ENCODE results near the gene DNASE1L2.

DNASE1L2 gene

GRCh38 chr16:2213817-2214718, 22.2 kb upstream of the DNASE1L2 start:
- no peaks in the 10 kb centered on the region for H3K27me3 ChIP-seq (replicated peaks; ENCODE audit: control insufficient read depth, insufficient read depth, low read length)
- H3K4me3 ChIP-seq (replicated peaks; ENCODE audit: low read depth, low read length) = peak overlapping the region; percentile 76
- DNase-seq (ENCODE audit: extremely low read depth, insufficient read length) = peak; percentile 51
- peaks cover 3% of the 10 kb centered on the region for H3K36me3 ChIP-seq (ENCODE audit: control insufficient read depth, insufficient read depth, low read length)
- TF ChIP-seq CTCF (IDR thresholded peaks at IDR 0.05; ENCODE audit: insufficient read depth, low read length, poor library complexity, severe bottlenecking) = no peak

DNA sequence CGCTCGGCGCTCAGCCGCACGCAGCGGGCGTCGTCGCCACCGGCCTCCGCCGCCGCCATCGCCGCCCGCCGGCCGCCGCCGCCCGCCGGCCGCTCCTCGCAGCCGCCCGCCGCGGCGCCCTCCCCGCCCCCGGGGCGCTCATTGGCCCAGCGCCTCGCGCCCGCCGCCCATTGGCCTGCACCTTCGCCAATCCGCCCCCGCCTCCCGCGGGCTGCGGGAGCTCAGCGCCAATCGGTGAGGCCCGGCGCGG, 21.6 kb upstream of the DNASE1L2 start, which contains the start of gene PGP:
TSS of gene PGP (minus strand) at position 122 of the 250 bp plus-strand sequence. CDS start at position 59, 63 bp downstream.
- no peak for DNase-seq (ENCODE audit: extremely low read depth, insufficient read length)
- peak within 1 kb of the TSS; percentile 90 for H3K4me3 ChIP-seq (replicated peaks; ENCODE audit: low read depth, low read length)
- peaks cover 1% of the 10 kb centered on the region for H3K36me3 ChIP-seq (ENCODE audit: control insufficient read depth, insufficient read depth, low read length)
- TF ChIP-seq CTCF (IDR thresholded peaks at IDR 0.05; ENCODE audit: insufficient read depth, low read length, poor library complexity, severe bottlenecking) = no peak
- no peaks in the 10 kb centered on the region for H3K27me3 ChIP-seq (replicated peaks; ENCODE audit: control insufficient read depth, insufficient read depth, low read length)

GRCh38 chr16:2216330-2216729, 19.9 kb upstream of the DNASE1L2 start:
- Histone ChIP-seq H3K27me3 (replicated peaks; ENCODE audit: control insufficient read depth, insufficient read depth, low read length) (no peaks in the 10 kb centered on the region), H3K4me3 (replicated peaks; ENCODE audit: low read depth, low read length) (no peak overlapping the region), H3K36me3 (ENCODE audit: control insufficient read depth, insufficient read depth, low read length) (no peaks in the 10 kb centered on the region)
- TF ChIP-seq CTCF (IDR thresholded peaks at IDR 0.05; ENCODE audit: insufficient read depth, low read length, poor library complexity, severe bottlenecking) = no peak
- DNase-seq (ENCODE audit: extremely low read depth, insufficient read length) = no peak

GRCh38 chr16:2223221-2223941, 12.9 kb upstream of the DNASE1L2 start, which contains the start of gene E4F1:
Gene E4F1, plus strand, starts transcription at chr16:2223591. Its CDS starts 23 bp downstream, at chr16:2223614.
- DNase-seq (ENCODE audit: extremely low read depth, insufficient read length) = peak; percentile 100
- Histone ChIP-seq H3K27me3 (replicated peaks; ENCODE audit: control insufficient read depth, insufficient read depth, low read length) (no peaks in the 10 kb centered on the region), H3K4me3 (replicated peaks; ENCODE audit: low read depth, low read length) (peak within 1 kb of the TSS; percentile 78), H3K36me3 (ENCODE audit: control insufficient read depth, insufficient read depth, low read length) (peaks cover 5% of the 10 kb centered on the region)
- TF ChIP-seq CTCF (IDR thresholded peaks at IDR 0.05; ENCODE audit: insufficient read depth, low read length, poor library complexity, severe bottlenecking) = no peak

- no peaks in the 10 kb centered on the region for H3K27me3 ChIP-seq (replicated peaks; ENCODE audit: control insufficient read depth, insufficient read depth, low read length)
- TF ChIP-seq CTCF (IDR thresholded peaks at IDR 0.05; ENCODE audit: insufficient read depth, low read length, poor library complexity, severe bottlenecking) = no peak
- H3K4me3 ChIP-seq (replicated peaks; ENCODE audit: low read depth, low read length) = peak overlapping the region; percentile 78
- peaks cover 8% of the 10 kb centered on the region for H3K36me3 ChIP-seq (ENCODE audit: control insufficient read depth, insufficient read depth, low read length)
- no peak for DNase-seq (ENCODE audit: extremely low read depth, insufficient read length)
Measured at GRCh38 chr16:2223942-2224486, 12.2 kb upstream of the DNASE1L2 start.

Measured in GM06990 (cell line).